GM10266 (cell line): ENCODE results near the gene IL32.
A peak's percentile ranks its signal among the peaks of the same experiment; 100 is the strongest.

Experiments used
- DNase-seq: peaks from one replicate; pipeline ENCODE4 v3.0.0; 2012; ENCODE audit errors: extremely low spot score
- CTCF ChIP-seq: IDR thresholded peaks from 2 replicates; pipeline ENCODE4 v1.5.1; 2012; ENCODE audit warnings: mild to moderate bottlenecking, low read depth; ENCODE audit not compliant: control insufficient read depth, insufficient read depth; ENCODE audit errors: missing control alignments

IL32 gene

GRCh38 chr16:3056336-3057180 is 8.9 kb upstream of the IL32 start:
- DNase-seq = no peak
- TF ChIP-seq CTCF = no peak

DNA sequence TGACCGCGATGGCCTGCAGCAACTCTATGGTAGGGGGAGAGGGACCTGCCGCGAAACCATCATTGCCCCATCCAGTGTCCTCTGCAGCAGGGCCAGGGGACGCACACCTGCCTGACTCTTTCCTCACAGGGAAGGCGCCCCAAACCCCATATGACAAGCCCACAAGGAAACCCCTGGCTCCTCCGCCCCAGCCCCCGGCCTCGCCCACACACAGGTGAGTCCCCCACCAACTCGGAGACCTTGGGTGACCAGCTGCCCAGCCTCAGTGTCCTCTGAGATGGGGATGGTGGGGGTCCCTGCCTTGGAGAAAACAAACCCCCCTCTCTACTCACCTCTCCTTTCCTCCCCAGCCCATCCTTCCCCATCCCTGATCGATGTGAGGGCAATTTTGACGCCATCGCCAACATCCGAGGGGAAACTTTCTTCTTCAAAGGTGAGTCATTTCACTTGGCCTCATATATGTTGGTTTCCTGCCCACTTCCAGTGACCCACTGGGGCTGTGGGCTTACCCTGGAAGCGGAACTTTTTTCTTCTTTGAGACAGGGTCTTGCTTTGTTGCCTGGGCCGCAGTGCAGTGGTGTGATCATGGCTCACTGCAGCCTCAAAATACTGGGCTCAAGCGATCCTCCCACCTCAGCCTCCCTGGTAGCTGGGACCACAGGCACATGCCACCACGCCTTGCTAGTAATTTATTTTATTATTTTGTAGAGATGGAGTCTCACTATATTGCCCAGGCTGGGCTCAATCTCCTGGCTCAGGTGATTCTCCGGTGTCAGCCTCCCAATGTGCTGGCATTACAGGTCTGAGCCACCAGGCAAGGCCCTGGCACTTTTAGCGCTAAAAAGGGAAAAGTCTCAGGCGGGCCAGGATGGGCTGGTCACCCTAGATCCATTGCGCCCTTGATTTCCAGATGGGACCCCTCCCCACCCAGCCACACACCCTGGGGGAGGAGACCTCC is 8.0 kb upstream of the IL32 start:
- DNase-seq = no peak
- TF ChIP-seq CTCF = no peak

DNA sequence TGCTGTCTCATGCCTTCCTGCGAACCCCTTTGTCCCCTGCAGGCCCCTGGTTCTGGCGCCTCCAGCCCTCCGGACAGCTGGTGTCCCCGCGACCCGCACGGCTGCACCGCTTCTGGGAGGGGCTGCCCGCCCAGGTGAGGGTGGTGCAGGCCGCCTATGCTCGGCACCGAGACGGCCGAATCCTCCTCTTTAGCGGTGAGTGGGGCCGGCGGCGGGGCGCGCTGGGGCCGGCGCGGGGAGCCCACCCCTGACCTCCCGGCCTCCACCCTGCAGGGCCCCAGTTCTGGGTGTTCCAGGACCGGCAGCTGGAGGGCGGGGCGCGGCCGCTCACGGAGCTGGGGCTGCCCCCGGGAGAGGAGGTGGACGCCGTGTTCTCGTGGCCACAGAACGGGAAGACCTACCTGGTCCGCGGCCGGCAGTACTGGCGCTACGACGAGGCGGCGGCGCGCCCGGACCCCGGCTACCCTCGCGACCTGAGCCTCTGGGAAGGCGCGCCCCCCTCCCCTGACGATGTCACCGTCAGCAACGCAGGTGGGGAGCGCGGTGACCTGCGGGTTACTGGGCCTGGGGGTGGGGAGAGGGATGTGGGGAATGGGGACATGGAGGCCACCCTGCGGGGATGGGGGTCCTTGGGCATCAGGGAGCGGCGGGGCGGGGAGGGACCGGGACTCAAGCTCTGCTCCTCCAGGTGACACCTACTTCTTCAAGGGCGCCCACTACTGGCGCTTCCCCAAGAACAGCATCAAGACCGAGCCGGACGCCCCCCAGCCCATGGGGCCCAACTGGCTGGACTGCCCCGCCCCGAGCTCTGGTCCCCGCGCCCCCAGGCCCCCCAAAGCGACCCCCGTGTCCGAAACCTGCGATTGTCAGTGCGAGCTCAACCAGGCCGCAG is 7.1 kb upstream of the IL32 start:
- DNase-seq = peak; percentile 84
- TF ChIP-seq CTCF = peak; percentile 68

DNA sequence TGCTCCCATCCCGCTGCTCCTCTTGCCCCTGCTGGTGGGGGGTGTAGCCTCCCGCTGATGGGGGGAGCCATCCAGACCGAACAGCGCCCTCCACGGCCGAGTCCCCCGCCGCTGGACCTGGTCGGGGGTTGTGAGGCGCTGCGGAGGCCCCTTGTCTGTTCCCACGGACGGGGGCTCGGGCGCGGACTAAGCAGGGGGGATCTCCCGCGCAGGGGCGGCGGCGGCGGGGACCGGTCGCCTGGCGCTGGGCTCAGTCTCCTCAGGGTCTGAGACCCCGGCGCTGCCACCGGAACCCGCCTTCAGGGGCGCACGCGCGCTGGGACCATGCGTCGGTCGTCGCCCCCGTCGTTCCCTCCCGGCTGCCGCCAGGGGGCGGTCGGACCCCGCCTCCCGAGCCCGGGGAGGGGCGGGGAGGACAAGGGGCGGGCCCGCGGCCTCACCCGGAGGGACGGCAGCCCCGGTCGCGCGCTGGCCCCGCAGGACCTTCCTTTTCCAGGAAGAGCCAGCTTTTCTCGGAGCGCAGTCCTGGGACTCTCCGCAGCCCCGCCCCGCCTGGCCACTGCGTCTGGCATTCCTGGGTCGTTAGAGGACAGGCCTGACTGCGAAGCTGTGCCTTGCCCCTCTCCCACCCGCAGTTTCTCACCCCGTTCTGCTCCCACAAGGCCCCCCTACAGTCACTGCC is 6.3 kb upstream of the IL32 start:
- peak; percentile 96 for DNase-seq
- peak; percentile 96 for TF ChIP-seq CTCF

DNA sequence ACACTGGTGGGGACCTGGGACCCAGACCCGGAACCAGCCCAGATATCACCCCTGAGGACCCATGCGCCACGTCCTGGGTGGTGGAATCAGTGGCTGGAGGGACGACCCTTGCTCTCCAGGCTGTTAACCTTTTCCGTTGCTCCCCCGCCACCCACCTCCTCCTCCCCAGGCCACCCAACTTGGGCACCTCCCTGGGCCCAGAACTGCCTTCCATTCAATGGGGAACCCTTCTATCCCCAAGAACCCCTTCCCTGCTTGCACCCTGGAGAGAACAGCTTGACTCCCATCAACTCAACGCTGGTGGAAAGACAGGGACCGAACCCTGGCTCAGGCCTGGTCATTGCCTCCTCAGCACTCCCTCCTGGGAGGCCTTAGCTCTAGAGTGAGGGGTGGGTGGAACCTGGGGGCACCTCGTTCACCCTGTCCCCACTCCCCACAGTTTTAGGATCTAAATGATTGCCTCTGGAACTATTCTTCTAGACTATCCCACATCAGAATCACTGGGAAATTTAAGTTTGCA is 5.7 kb upstream of the IL32 start:
- no peak for TF ChIP-seq CTCF
- no peak for DNase-seq
